ENCODE results near the gene NOBOX. TPM values are rescaled to one million over a fixed set of nuclear protein-coding genes. Genes with fewer than 3 reads are reported as not detected.

Gene NOBOX
- polyA plus RNA-seq, 1 donor from 2014 or later, result not detected

DNA sequence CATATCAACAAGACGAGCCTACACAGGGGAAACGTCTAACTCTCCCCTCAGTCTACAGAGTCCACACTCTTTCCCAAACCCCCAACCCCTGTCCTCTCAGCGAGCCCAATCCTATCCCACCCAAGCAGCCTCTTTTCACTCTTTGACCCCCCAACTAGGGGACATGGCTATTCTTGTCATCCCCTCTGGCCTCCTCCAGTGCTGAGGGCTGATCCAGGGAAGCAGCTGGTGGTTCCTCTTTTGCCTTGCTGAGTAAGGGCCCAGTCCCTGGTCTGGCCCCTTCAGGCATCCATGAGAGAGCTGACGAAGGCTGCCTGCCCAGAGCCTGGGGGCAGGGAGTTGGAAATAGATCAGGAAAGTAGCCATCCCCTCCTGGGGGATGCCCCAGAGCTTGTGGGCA lies 6.4 kb downstream of the NOBOX start:
- Histone ChIP-seq H3F3A (ENCODE audit: insufficient read depth, low read length, poor library complexity, severe bottlenecking) (no peaks in the 10 kb centered on the region), H3K36me3 (ENCODE audit: insufficient read depth, low read length) (no peaks in the 10 kb centered on the region), H3K27me3 (ENCODE audit: insufficient read depth, low read depth, low read length) (no peaks in the 10 kb centered on the region), H4K20me1 (ENCODE audit: insufficient read depth) (no peaks in the 10 kb centered on the region), H3K4me2 (ENCODE audit: low read length) (no peak overlapping the region), H3K9me3 (ENCODE audit: low read length) (no peaks in the 10 kb centered on the region), H2AFZ (ENCODE audit: low read depth, low read length) (no peak overlapping the region), H3K9me2 (ENCODE audit: insufficient read depth, low read length) (no peaks in the 10 kb centered on the region), H3K4me3 (ENCODE audit: low read length) (no peak overlapping the region), H3K27ac (ENCODE audit: low read length) (no peak overlapping the region), H3K79me2 (replicated peaks; ENCODE audit: insufficient read depth, low read length) (no peaks in the 10 kb centered on the region), H3K9ac (ENCODE audit: low read length) (no peak overlapping the region)
- TF ChIP-seq CTCF (IDR thresholded peaks at IDR 0.05; ENCODE audit: poor library complexity, severe bottlenecking) (no peak), REST (IDR thresholded peaks at IDR 0.05; ENCODE audit: borderline replicate concordance) (no peak), MXI1 (conservative IDR thresholded peaks at IDR 0.05; ENCODE audit: poor library complexity, severe bottlenecking) (no peak), SMC3 (conservative IDR thresholded peaks at IDR 0.05; ENCODE audit: poor library complexity) (no peak), EZH2 (IDR thresholded peaks at IDR 0.05; ENCODE audit: borderline replicate concordance, insufficient read depth, low read length, poor library complexity, severe bottlenecking) (no peak), EP300 (conservative IDR thresholded peaks at IDR 0.05; ENCODE audit: poor library complexity, severe bottlenecking) (no peak), TAF1 (IDR thresholded peaks at IDR 0.05; ENCODE audit: low read depth) (no peak), RAD21 (conservative IDR thresholded peaks at IDR 0.05) (no peak), POLR2AphosphoS5 (IDR thresholded peaks at IDR 0.05) (no peak)

- Histone ChIP-seq H4K20me1 (ENCODE audit: insufficient read depth) (no peaks in the 10 kb centered on the region), H3K4me3 (ENCODE audit: low read length) (no peak overlapping the region), H3K27me3 (ENCODE audit: insufficient read depth, low read depth, low read length) (no peaks in the 10 kb centered on the region), H3K79me2 (replicated peaks; ENCODE audit: insufficient read depth, low read length) (no peaks in the 10 kb centered on the region), H3K9me2 (ENCODE audit: insufficient read depth, low read length) (no peaks in the 10 kb centered on the region), H3K36me3 (ENCODE audit: insufficient read depth, low read length) (no peaks in the 10 kb centered on the region), H3K27ac (ENCODE audit: low read length) (no peak overlapping the region), H3K9me3 (ENCODE audit: low read length) (no peaks in the 10 kb centered on the region), H3K9ac (ENCODE audit: low read length) (no peak overlapping the region), H3F3A (ENCODE audit: insufficient read depth, low read length, poor library complexity, severe bottlenecking) (no peaks in the 10 kb centered on the region), H3K4me2 (ENCODE audit: low read length) (no peak overlapping the region), H2AFZ (ENCODE audit: low read depth, low read length) (no peak overlapping the region)
- TF ChIP-seq SMC3 (conservative IDR thresholded peaks at IDR 0.05; ENCODE audit: poor library complexity), result peak; percentile 88
- TF ChIP-seq REST (IDR thresholded peaks at IDR 0.05; ENCODE audit: borderline replicate concordance), result no peak
- TF ChIP-seq RAD21 (conservative IDR thresholded peaks at IDR 0.05), result peak; percentile 87
- peak; percentile 84 for TF ChIP-seq CTCF (IDR thresholded peaks at IDR 0.05; ENCODE audit: poor library complexity, severe bottlenecking)
These were observed 11.7 kb downstream of the NOBOX start for GRCh38 chr7:144391823-144392255.
